Suprapubic skin (tissue), 4 donors: Measurements from ENCODE around the gene GALNT12.

ENCODE experiments used
- CTCF ChIP-seq, 2 donors: fragments of 200-600 bp in 1 of 2; fragments of 450-650 bp in 1 of 2; sonication (generic) in 1 of 2; IDR thresholded peaks; one replicate each; pipeline ENCODE4 v1.5.1; 2016 to 2019; ENCODE audit warnings: antibody characterized with exemption in 2 of 2, mild to moderate bottlenecking in 1 of 2, moderate library complexity in 1 of 2
- POLR2A ChIP-seq, 2 donors: fragments of 450-650 bp; IDR thresholded peaks; one replicate each; pipeline ENCODE4 v1.6.1; 2017; ENCODE audit warnings: antibody characterized with exemption in 2 of 2, mild to moderate bottlenecking in 2 of 2, moderate library complexity in 2 of 2
- POLR2AphosphoS5 ChIP-seq, 3 donors: sonication (generic); formaldehyde crosslinking; IDR thresholded peaks; one replicate each; pipeline ENCODE4 v1.6.1; 2017; ENCODE audit warnings: antibody characterized with exemption in 3 of 3

- TF ChIP-seq CTCF (IDR thresholded peaks at IDR 0.05) (no peak), POLR2A (IDR thresholded peaks at IDR 0.05) (no peak), POLR2AphosphoS5 (IDR thresholded peaks at IDR 0.05) (no peak)
Measured at GRCh38 chr9:98879963-98880310, 72.5 kb downstream of the GALNT12 start.
